Endothelial cell of umbilical vein (primary cell): ENCODE measurements around the gene EXOC6B. TPM values are rescaled to one million over a fixed set of nuclear protein-coding genes. Genes with fewer than 3 reads are reported as not detected.

ENCODE experiments used
- BruUV-seq: library from RNA; stranded (reverse); fragments of 400-500 nt; replicated peaks from 2 replicates; lab custom pipeline; 2021; lab: Mats Ljungman, UMichigan
- CTCF ChIA-PET: fragments of 300-600, 350-600 bp; sonication (Branson Sonifier 250); formaldehyde crosslinking; loops from one replicate; lab custom pipeline; 2021; ENCODE audit warnings: antibody characterized with exemption, inconsistent platforms; lab: Charles Lee
- POLR2A ChIA-PET: fragments of 300-600, 350-600 bp; sonication (Branson Sonifier 250); formaldehyde crosslinking; loops from one replicate; lab custom pipeline; 2021; ENCODE audit warnings: antibody characterized with exemption, inconsistent platforms; lab: Charles Lee
- DNase-seq: peaks from one replicate; pipeline ENCODE4 v3.0.0-alpha.2; 2011; ENCODE audit warnings: low read depth, low spot score
- FAIRE-seq: peaks from 2 replicates; lab custom pipeline; 2011; peaks lifted over from hg19 to GRCh38; lab: Jason Lieb, UNC
- H2AFZ ChIP-seq: 2 replicates; pipeline ENCODE4 v1.6.0; 2012; ENCODE audit warnings: low read depth, low read length, control low read depth, inconsistent platforms
- H3K27ac ChIP-seq: 2 replicates; pipeline ENCODE4 v1.5.1; 2011; ENCODE audit warnings: low read depth, mild to moderate bottlenecking, control low read depth, low read length, moderate library complexity; ENCODE audit not compliant: insufficient read depth
- H3K27me3 ChIP-seq, 2 experiments: 2 replicates each; pipeline versions ENCODE4 v1.6.0 to v1.6.1; 2011; ENCODE audit warnings: low read length in 2 of 2, mixed read lengths in 1 of 2; ENCODE audit not compliant: control insufficient read depth in 2 of 2, insufficient read depth in 2 of 2
- H3K36me3 ChIP-seq, 2 experiments: 2 replicates in 1 of 2; 3 replicates in 1 of 2; pipeline ENCODE4 v1.5.1; 2011; ENCODE audit warnings: low read length in 2 of 2, mild to moderate bottlenecking in 1 of 2, moderate library complexity in 1 of 2; ENCODE audit not compliant: control insufficient read depth in 2 of 2, insufficient read depth in 2 of 2; ENCODE audit errors: extremely low read depth in 1 of 2
- H3K4me1 ChIP-seq: 3 replicates; pipeline ENCODE4 v1.5.1; 2011; ENCODE audit warnings: mild to moderate bottlenecking, low read length; ENCODE audit not compliant: control insufficient read depth, insufficient read depth; ENCODE audit errors: extremely low read depth
- H3K4me2 ChIP-seq: 2 replicates; pipeline ENCODE4 v1.6.1; 2011; ENCODE audit warnings: low read length, control low read depth, mixed read lengths; ENCODE audit not compliant: insufficient read depth
- H3K4me3 ChIP-seq, 3 experiments: fragments of 200-600 bp in 1 of 3; sonication (generic), shearing (Covaris generic) in 1 of 3; replicated peaks in 1 of 3; 2 replicates each; pipeline ENCODE4 v1.5.1; 2011 to 2016; ENCODE audit warnings: control low read depth in 3 of 3, low read length in 3 of 3, mild to moderate bottlenecking in 2 of 3, inconsistent platforms in 1 of 3, low read depth in 1 of 3, moderate library complexity in 1 of 3; ENCODE audit not compliant: insufficient read depth in 1 of 3
- H3K79me2 ChIP-seq: 2 replicates; pipeline ENCODE4 v1.6.0; 2012; ENCODE audit warnings: low read length, inconsistent platforms; ENCODE audit not compliant: control insufficient read depth, insufficient read depth
- H3K9ac ChIP-seq: replicated peaks from 2 replicates; pipeline ENCODE3; 2011; ENCODE audit warnings: low read length, control low read depth; ENCODE audit not compliant: insufficient read depth; ENCODE audit errors: extremely low read depth
- H3K9me1 ChIP-seq: replicated peaks from 3 replicates; pipeline ENCODE4 v1.6.0; 2011; ENCODE audit warnings: mild to moderate bottlenecking, low read length; ENCODE audit not compliant: control insufficient read depth, insufficient read depth; ENCODE audit errors: extremely low read depth
- H3K9me3 ChIP-seq: replicated peaks from 2 replicates; pipeline ENCODE4 v1.5.1; 2012; ENCODE audit warnings: low read length, inconsistent platforms; ENCODE audit not compliant: control insufficient read depth, insufficient read depth
- H4K20me1 ChIP-seq: replicated peaks from 2 replicates; pipeline ENCODE3; 2011; ENCODE audit warnings: mild to moderate bottlenecking, low read length; ENCODE audit not compliant: control insufficient read depth, insufficient read depth; ENCODE audit errors: extremely low read depth
- CTCF ChIP-seq, 2 donors: IDR thresholded peaks; 1 replicate in 1 of 2; 2 replicates in 1 of 2; pipeline ENCODE4 v1.5.1; 2011; ENCODE audit warnings: low read length in 2 of 2, mild to moderate bottlenecking in 2 of 2, moderate library complexity in 2 of 2, control low read depth in 1 of 2, inconsistent platforms in 1 of 2, low read depth in 1 of 2; ENCODE audit not compliant: insufficient read depth in 1 of 2; ENCODE audit errors: extremely low read depth in 1 of 2
- FOS ChIP-seq: IDR thresholded peaks from 2 replicates; pipeline ENCODE4 v1.6.1; 2011; ENCODE audit warnings: mild to moderate bottlenecking, low read length, moderate library complexity, borderline replicate concordance; ENCODE audit not compliant: insufficient read depth
- MAX ChIP-seq: IDR thresholded peaks from 2 replicates; pipeline ENCODE4 v1.6.1; 2011; ENCODE audit not compliant: insufficient read depth, insufficient read length
- MYC ChIP-seq: IDR thresholded peaks from one replicate; pipeline ENCODE4 v1.6.1; 2011; ENCODE audit warnings: mild to moderate bottlenecking, low read depth, low read length
- POLR2A ChIP-seq: IDR thresholded peaks from 2 replicates; pipeline ENCODE4 v1.6.1; 2012; ENCODE audit warnings: low read depth, mild to moderate bottlenecking, control low read depth, low read length
- dilution Hi-C: fragments of 300-500 bp; cut with MboI; formaldehyde crosslinking; loops from one replicate; pipeline ENCODE4 v1.15.0; 2019; ENCODE audit warnings: low sequenced_read_pairs; ENCODE audit not compliant: extremely low pct_ligation_motif_present
- intact Hi-C: fragments of 100-400 bp; cut with micrococcal nuclease; formaldehyde crosslinking; loops from one replicate; pipeline ENCODE4 v1.10.0; 2022
- polyA plus RNA-seq, 4 experiments: library from polyadenylated mRNA; depleted of rRNA in 3 of 4; stranded (reverse) in 3 of 4; unstranded in 1 of 4; fragments of >200 nt; gene quantifications; 2 replicates each; pipeline versions ENCODE4 v1.2.1 to v1.2.3, GENCODE V29; 2011 to 2012; ENCODE audit warnings: missing spikeins in 1 of 4
- total RNA-seq: library from RNA; stranded (reverse); gene quantifications from 2 replicates; pipeline ENCODE4 v1.2.3, GENCODE V29; 2021

The EXOC6B gene
- total and polyA plus RNA-seq, 2 donors (not counting 3 experiments of a cell fraction or from before 2014, with no cell fraction given): 10.8 to 34.8 TPM

GRCh38 chr2:72824224-72824842, 1.5 kb downstream of the EXOC6B start:
- no peak overlapping the region for H2AFZ ChIP-seq
- CTCF ChIA-PET: interaction anchor here (0.7 to 1.1 kb wide), 3 partner anchors 11 to 49 kb away, joined by 3 to 4 read pairs (median 4); no protein-coding TSS in a partner anchor
- no peaks in the 10 kb centered on the region for H3K9me1 ChIP-seq
- peak overlapping the region; percentile 89 for H3K4me2 ChIP-seq
- intact Hi-C loops: loop anchor here (2.0 kb wide), 1 partner anchor 44 kb away; no protein-coding TSS in a partner anchor
- no peaks in the 10 kb centered on the region for H3K9me3 ChIP-seq
- H3K4me3 ChIP-seq: peak overlapping the region in 1 of 3 experiments; percentile 75
- DNase-seq (peak; percentile 52), FAIRE-seq (peak; percentile 66)
- H4K20me1 ChIP-seq: no peaks in the 10 kb centered on the region
- H3K27ac ChIP-seq: no peak overlapping the region
- no peaks in the 10 kb centered on the region for H3K27me3 ChIP-seq
- dilution Hi-C loops: no loop called here
- POLR2A ChIA-PET: no interaction called here
- TF ChIP-seq POLR2A (no peak), CTCF (IDR thresholded peaks at IDR 0.05; ENCODE audit: extremely low read depth in 1 of 2, insufficient read depth in 1 of 2, low read depth in 1 of 2, low read length in 2 of 2) (no peak), FOS (peak; percentile 39), MYC (no peak), MAX (no peak)
- H3K79me2 ChIP-seq: peaks cover 13% of the 10 kb centered on the region
- no peaks in the 10 kb centered on the region for H3K36me3 ChIP-seq
- BruUV-seq: no TSS peak
- H3K9ac ChIP-seq: no peak overlapping the region
- H3K4me1 ChIP-seq: peaks cover 16% of the 10 kb centered on the region
